NOMO-1 treated with dmso at 0.1 percent for 144 hours (cell line): ENCODE data around the gene ANP32E.

Source experiments
- DNase-seq: peaks from one replicate; lab custom pipeline; 2025; ENCODE audit not compliant: unreplicated experiment; lab: John Stamatoyannopoulos, UW

The ANP32E gene

GRCh38 chr1:150173141-150173585 is 62.7 kb downstream of the ANP32E start:
- no peak for DNase-seq

- no peak for DNase-seq
Observed at GRCh38 chr1:150171801-150172200, 64.1 kb downstream of the ANP32E start.

- DNase-seq = no peak
Observed at GRCh38 chr1:150168960-150169601, 66.8 kb downstream of the ANP32E start.
